ENCODE results near the gene CFAP74.

The CFAP74 gene

GRCh38 chr1:2029561-2029960 lies 26.0 kb upstream of the CFAP74 start:
- peaks cover 58% of the 10 kb centered on the region for H3K27me3 ChIP-seq
- no peaks in the 10 kb centered on the region for H3K4me1 ChIP-seq
- no peaks in the 10 kb centered on the region for H3K36me3 ChIP-seq
- no peaks in the 10 kb centered on the region for H3K9me3 ChIP-seq
- DNase-seq, result no peak
- H3K4me3 ChIP-seq (ENCODE audit: low read depth, low read length), result no peak overlapping the region
- TF ChIP-seq CTCF (IDR thresholded peaks at IDR 0.05; ENCODE audit: low read depth, low read length), result no peak

GRCh38 chr1:2028870-2029560 lies 25.4 kb upstream of the CFAP74 start:
- no peaks in the 10 kb centered on the region for H3K4me1 ChIP-seq
- H3K36me3 ChIP-seq, result no peaks in the 10 kb centered on the region
- peaks cover 62% of the 10 kb centered on the region for H3K27me3 ChIP-seq
- no peaks in the 10 kb centered on the region for H3K9me3 ChIP-seq
- H3K4me3 ChIP-seq (ENCODE audit: low read depth, low read length), result no peak overlapping the region
- DNase-seq, result no peak
- TF ChIP-seq CTCF (IDR thresholded peaks at IDR 0.05; ENCODE audit: low read depth, low read length), result no peak

- Histone ChIP-seq H3K4me3 (ENCODE audit: low read depth, low read length) (no peak overlapping the region), H3K27me3 (peaks cover 62% of the 10 kb centered on the region), H3K36me3 (no peaks in the 10 kb centered on the region), H3K4me1 (no peaks in the 10 kb centered on the region), H3K9me3 (no peaks in the 10 kb centered on the region)
- no peak for TF ChIP-seq CTCF (IDR thresholded peaks at IDR 0.05; ENCODE audit: low read depth, low read length)
- no peak for DNase-seq
Observed at GRCh38 chr1:2027961-2028583, 24.5 kb upstream of the CFAP74 start.

GRCh38 chr1:2025491-2025981 lies 21.9 kb upstream of the CFAP74 start:
- no peaks in the 10 kb centered on the region for H3K9me3 ChIP-seq
- no peaks in the 10 kb centered on the region for H3K36me3 ChIP-seq
- no peak overlapping the region for H3K4me3 ChIP-seq (ENCODE audit: low read depth, low read length)
- TF ChIP-seq CTCF (IDR thresholded peaks at IDR 0.05; ENCODE audit: low read depth, low read length), result no peak
- no peaks in the 10 kb centered on the region for H3K4me1 ChIP-seq
- DNase-seq, result no peak
- H3K27me3 ChIP-seq, result peaks cover 78% of the 10 kb centered on the region

GRCh38 chr1:2024887-2025286 lies 21.3 kb upstream of the CFAP74 start:
- TF ChIP-seq CTCF (IDR thresholded peaks at IDR 0.05; ENCODE audit: low read depth, low read length), result no peak
- no peak for DNase-seq
- Histone ChIP-seq H3K9me3 (no peaks in the 10 kb centered on the region), H3K27me3 (peaks cover 78% of the 10 kb centered on the region), H3K4me1 (no peaks in the 10 kb centered on the region), H3K4me3 (ENCODE audit: low read depth, low read length) (no peak overlapping the region), H3K36me3 (no peaks in the 10 kb centered on the region)

GRCh38 chr1:2024451-2024850 lies 20.9 kb upstream of the CFAP74 start:
- TF ChIP-seq CTCF (IDR thresholded peaks at IDR 0.05; ENCODE audit: low read depth, low read length), result no peak
- no peaks in the 10 kb centered on the region for H3K36me3 ChIP-seq
- H3K4me3 ChIP-seq (ENCODE audit: low read depth, low read length), result no peak overlapping the region
- no peaks in the 10 kb centered on the region for H3K9me3 ChIP-seq
- DNase-seq, result no peak
- peaks cover 78% of the 10 kb centered on the region for H3K27me3 ChIP-seq
- no peaks in the 10 kb centered on the region for H3K4me1 ChIP-seq
